HL-60 (cell line): ENCODE results near the gene PECR.

ENCODE experiments used
- GABPA ChIP-seq: IDR thresholded peaks from 2 replicates; pipeline ENCODE4 v1.6.1; 2012; ENCODE audit warnings: low read depth
- POLR2AphosphoS5 ChIP-seq: IDR thresholded peaks from 2 replicates; pipeline ENCODE4 v1.6.1; 2012; ENCODE audit warnings: low read depth
- TF ChIP-seq, protein P1 (sequence below): IDR thresholded peaks from one replicate; pipeline ENCODE4 v1.5.1; 2011; ENCODE audit warnings: low read length, control low read depth, inconsistent platforms; ENCODE audit not compliant: insufficient read depth
- TF ChIP-seq, protein P2 (sequence below): IDR thresholded peaks from 2 replicates; pipeline ENCODE4 v1.6.1; 2012; ENCODE audit warnings: low read depth; ENCODE audit not compliant: insufficient replicate concordance

DNA sequence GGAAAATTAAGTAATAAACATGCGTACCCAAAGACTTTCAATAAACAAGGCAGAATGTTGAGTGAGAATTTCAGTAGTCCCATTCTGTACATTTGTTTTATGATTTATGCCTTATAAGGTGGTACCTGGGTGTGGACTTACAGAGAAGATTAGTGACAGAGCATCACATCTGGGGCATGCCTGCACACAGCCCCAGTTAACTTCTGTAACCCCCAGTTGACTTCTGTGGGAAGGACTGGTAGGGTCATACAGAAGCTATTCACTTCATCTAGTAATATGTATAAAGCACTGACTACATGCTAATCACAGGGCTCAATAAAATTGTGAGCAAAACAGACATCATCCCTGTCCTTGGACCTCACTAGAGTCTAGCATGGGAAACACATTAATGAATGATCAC lies 84.4 kb downstream of the PECR start:
- TF ChIP-seq, protein P1, sequence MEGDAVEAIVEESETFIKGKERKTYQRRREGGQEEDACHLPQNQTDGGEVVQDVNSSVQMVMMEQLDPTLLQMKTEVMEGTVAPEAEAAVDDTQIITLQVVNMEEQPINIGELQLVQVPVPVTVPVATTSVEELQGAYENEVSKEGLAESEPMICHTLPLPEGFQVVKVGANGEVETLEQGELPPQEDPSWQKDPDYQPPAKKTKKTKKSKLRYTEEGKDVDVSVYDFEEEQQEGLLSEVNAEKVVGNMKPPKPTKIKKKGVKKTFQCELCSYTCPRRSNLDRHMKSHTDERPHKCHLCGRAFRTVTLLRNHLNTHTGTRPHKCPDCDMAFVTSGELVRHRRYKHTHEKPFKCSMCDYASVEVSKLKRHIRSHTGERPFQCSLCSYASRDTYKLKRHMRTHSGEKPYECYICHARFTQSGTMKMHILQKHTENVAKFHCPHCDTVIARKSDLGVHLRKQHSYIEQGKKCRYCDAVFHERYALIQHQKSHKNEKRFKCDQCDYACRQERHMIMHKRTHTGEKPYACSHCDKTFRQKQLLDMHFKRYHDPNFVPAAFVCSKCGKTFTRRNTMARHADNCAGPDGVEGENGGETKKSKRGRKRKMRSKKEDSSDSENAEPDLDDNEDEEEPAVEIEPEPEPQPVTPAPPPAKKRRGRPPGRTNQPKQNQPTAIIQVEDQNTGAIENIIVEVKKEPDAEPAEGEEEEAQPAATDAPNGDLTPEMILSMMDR, result no peak
- TF ChIP-seq POLR2AphosphoS5 (no peak), GABPA (no peak)
- TF ChIP-seq, protein P2, sequence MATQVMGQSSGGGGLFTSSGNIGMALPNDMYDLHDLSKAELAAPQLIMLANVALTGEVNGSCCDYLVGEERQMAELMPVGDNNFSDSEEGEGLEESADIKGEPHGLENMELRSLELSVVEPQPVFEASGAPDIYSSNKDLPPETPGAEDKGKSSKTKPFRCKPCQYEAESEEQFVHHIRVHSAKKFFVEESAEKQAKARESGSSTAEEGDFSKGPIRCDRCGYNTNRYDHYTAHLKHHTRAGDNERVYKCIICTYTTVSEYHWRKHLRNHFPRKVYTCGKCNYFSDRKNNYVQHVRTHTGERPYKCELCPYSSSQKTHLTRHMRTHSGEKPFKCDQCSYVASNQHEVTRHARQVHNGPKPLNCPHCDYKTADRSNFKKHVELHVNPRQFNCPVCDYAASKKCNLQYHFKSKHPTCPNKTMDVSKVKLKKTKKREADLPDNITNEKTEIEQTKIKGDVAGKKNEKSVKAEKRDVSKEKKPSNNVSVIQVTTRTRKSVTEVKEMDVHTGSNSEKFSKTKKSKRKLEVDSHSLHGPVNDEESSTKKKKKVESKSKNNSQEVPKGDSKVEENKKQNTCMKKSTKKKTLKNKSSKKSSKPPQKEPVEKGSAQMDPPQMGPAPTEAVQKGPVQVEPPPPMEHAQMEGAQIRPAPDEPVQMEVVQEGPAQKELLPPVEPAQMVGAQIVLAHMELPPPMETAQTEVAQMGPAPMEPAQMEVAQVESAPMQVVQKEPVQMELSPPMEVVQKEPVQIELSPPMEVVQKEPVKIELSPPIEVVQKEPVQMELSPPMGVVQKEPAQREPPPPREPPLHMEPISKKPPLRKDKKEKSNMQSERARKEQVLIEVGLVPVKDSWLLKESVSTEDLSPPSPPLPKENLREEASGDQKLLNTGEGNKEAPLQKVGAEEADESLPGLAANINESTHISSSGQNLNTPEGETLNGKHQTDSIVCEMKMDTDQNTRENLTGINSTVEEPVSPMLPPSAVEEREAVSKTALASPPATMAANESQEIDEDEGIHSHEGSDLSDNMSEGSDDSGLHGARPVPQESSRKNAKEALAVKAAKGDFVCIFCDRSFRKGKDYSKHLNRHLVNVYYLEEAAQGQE, result no peak
